ENCODE data around the gene MAGI3.
"Not testable (repeated sequence)": the region's sequence is repeated elsewhere in the genome, so short reads cannot be mapped to it uniquely, and the experiment has no call there.

The MAGI3 gene

GRCh38 chr1:113581323-113581722 is 191.0 kb downstream of the MAGI3 start:
- no peak for DNase-seq (ENCODE audit: low read depth)

GRCh38 chr1:113582084-113582483 is 191.8 kb downstream of the MAGI3 start:
- no peak for DNase-seq (ENCODE audit: low read depth)

GRCh38 chr1:113587475-113587874 is 197.2 kb downstream of the MAGI3 start:
- no peak for DNase-seq (ENCODE audit: low read depth)

GRCh38 chr1:113592230-113592629 is 201.9 kb downstream of the MAGI3 start:
- no peak for DNase-seq (ENCODE audit: low read depth)

- no peak for DNase-seq (ENCODE audit: low read depth)
These were observed 203.4 kb downstream of the MAGI3 start for GRCh38 chr1:113593550-113594297.

- DNase-seq (ENCODE audit: low read depth) = not testable (repeated sequence)
These were observed 214.2 kb downstream of the MAGI3 start for GRCh38 chr1:113604466-113604865.

- DNase-seq (ENCODE audit: low read depth) = no peak
These were observed 214.8 kb downstream of the MAGI3 start for GRCh38 chr1:113605146-113605545.

GRCh38 chr1:113608399-113608798 is 218.1 kb downstream of the MAGI3 start:
- DNase-seq (ENCODE audit: low read depth) = no peak

GRCh38 chr1:113610372-113610771 is 220.1 kb downstream of the MAGI3 start:
- no peak for DNase-seq (ENCODE audit: low read depth)

- no peak for DNase-seq (ENCODE audit: low read depth)
These were observed 225.1 kb downstream of the MAGI3 start for GRCh38 chr1:113615425-113615824.

- DNase-seq (ENCODE audit: low read depth) = no peak
These were observed 225.8 kb downstream of the MAGI3 start for GRCh38 chr1:113616156-113616555.

- DNase-seq (ENCODE audit: low read depth) = no peak
These were observed 227.3 kb downstream of the MAGI3 start for GRCh38 chr1:113617438-113618141.

- DNase-seq (ENCODE audit: low read depth) = no peak
These were observed 238.7 kb downstream of the MAGI3 start for GRCh38 chr1:113628997-113629396.

GRCh38 chr1:113630340-113631327 is 240.3 kb downstream of the MAGI3 start:
- no peak for DNase-seq (ENCODE audit: low read depth)

GRCh38 chr1:113641396-113641795 is 251.1 kb downstream of the MAGI3 start:
- DNase-seq (ENCODE audit: low read depth) = no peak

GRCh38 chr1:113647164-113647563 is 256.8 kb downstream of the MAGI3 start:
- no peak for DNase-seq (ENCODE audit: low read depth)

- DNase-seq (ENCODE audit: low read depth) = no peak
These were observed 258.2 kb downstream of the MAGI3 start for GRCh38 chr1:113648478-113648877.

GRCh38 chr1:113652771-113653170 is 262.5 kb downstream of the MAGI3 start:
- no peak for DNase-seq (ENCODE audit: low read depth)

GRCh38 chr1:113653741-113654140 is 263.4 kb downstream of the MAGI3 start:
- no peak for DNase-seq (ENCODE audit: low read depth)

GRCh38 chr1:113654883-113655282 is 264.6 kb downstream of the MAGI3 start:
- no peak for DNase-seq (ENCODE audit: low read depth)

- no peak for DNase-seq (ENCODE audit: low read depth)
These were observed 266.8 kb downstream of the MAGI3 start for GRCh38 chr1:113657126-113657525.

GRCh38 chr1:113657556-113658063 is 267.3 kb downstream of the MAGI3 start:
- DNase-seq (ENCODE audit: low read depth) = no peak
